Adrenal gland (tissue), 12 donors: ENCODE data around the gene POGK. TPM values are rescaled to one million over a fixed set of nuclear protein-coding genes. Genes with fewer than 3 reads are reported as not detected.

Source experiments
- DNase-seq, 7 donors: peaks; one replicate each; pipeline ENCODE4 v3.0.0-alpha.2; 2019 to 2020
- H3K27ac ChIP-seq, 5 donors: fragments of 200-600 bp; sonication (generic) in 4 of 5; 1 replicate in 3 of 5; 2 replicates in 2 of 5; pipeline versions ENCODE4 v1.5.1 to v1.8.0; 2016 to 2020; ENCODE audit warnings: mild to moderate bottlenecking in 1 of 5
- H3K27me3 ChIP-seq: fragments of 200-600 bp; 2 replicates; pipeline ENCODE4 v1.8.0; 2021
- H3K36me3 ChIP-seq, 2 donors: fragments of 200-600 bp; replicated peaks in 1 of 2; 1 replicate in 1 of 2; 2 replicates in 1 of 2; pipeline versions ENCODE4 v1.5.1 to v1.8.0; 2018 to 2022
- H3K4me1 ChIP-seq, 2 donors: fragments of 200-600 bp; replicated peaks in 1 of 2; 1 replicate in 1 of 2; 2 replicates in 1 of 2; pipeline versions ENCODE4 v1.5.1 to v1.8.0; 2018 to 2021
- H3K4me3 ChIP-seq, 4 donors: fragments of 200-600 bp; sonication (generic) in 3 of 4; one replicate each; pipeline ENCODE4 v1.5.1; 2016 to 2018
- H3K9me3 ChIP-seq, 3 donors: fragments of 200-600 bp; sonication (generic) in 1 of 3; replicated peaks in 1 of 3; 1 replicate in 2 of 3; 2 replicates in 1 of 3; pipeline versions ENCODE4 v1.5.1 to v1.8.0; 2016 to 2021
- POLR2A ChIP-seq, 2 donors: fragments of 450-650 bp; IDR thresholded peaks; one replicate each; pipeline ENCODE4 v1.6.1; 2017; ENCODE audit warnings: antibody characterized with exemption in 2 of 2, mild to moderate bottlenecking in 2 of 2, moderate library complexity in 1 of 2
- WGBS, 4 donors: extraction: QIAGEN DNeasy Blood & Tissue Kit in 2 of 4; methylation state at CpG; one replicate each; pipeline versions ENCODE4 v1.1.5 to v1.1.7; 2013 to 2017; 5-methylcytosine and 5-hydroxymethylcytosine counted together
- intact Hi-C, 2 donors: fragments of 100-400 bp; cut with DNase I; formaldehyde crosslinking; loops; one replicate each; pipeline versions ENCODE4 v1.14.1 to v1.15.0; 2022 to 2023
- polyA plus RNA-seq, 3 donors: library from polyadenylated mRNA; stranded (reverse); fragments of 200-250 nt in 2 of 3; fragments of 350-450 nt in 1 of 3; fragmentation: Illumina TruSeq in 1 of 3; extraction: RNeasy Lipid Tissue Mini Kit (QIAGEN cat#74804) in 1 of 3; gene quantifications; one replicate each; pipeline ENCODE4 v1.2.3, GENCODE V29; 2013 to 2014
- total RNA-seq, 9 donors: library from RNA; depleted of rRNA in 4 of 9; stranded (reverse); fragments of >200 nt in 4 of 9; fragments of 120-200 nt in 1 of 9; fragmentation: NEBNext Ultra II Directional in 1 of 9; extraction: Animal tissue kit (Norgen Biotek cat#: 25700) in 1 of 9; gene quantifications; one replicate each; pipeline versions ENCODE4 v1.1.0 to v1.2.4, GENCODE V29; 2013 to 2023
- TF ChIP-seq, protein P1 (sequence below), 6 experiments: fragments of 450-650 bp in 4 of 6; fragments of 200-600 bp in 2 of 6; sonication (generic) in 1 of 6; IDR thresholded peaks; 1 replicate in 5 of 6; 2 replicates in 1 of 6; pipeline versions ENCODE4 v1.5.1 to v1.8.0; 2016 to 2021; ENCODE audit warnings: antibody characterized with exemption in 6 of 6, mild to moderate bottlenecking in 2 of 6, moderate library complexity in 1 of 6
- donor health status: healthy with polysubstance abuse.
- donor health status: Bipolar disorder and iron deficiency.
- donor health status: DM: yes; HTN: yes; CAD: no.
- donor health status: DM: no; HTN: no; CAD: no.
- donor health status: DM: no; HTN: no; CAD: no.
- donor health status: DM: yes; HTN: yes; CAD: no.

Gene POGK
- total and polyA plus RNA-seq, 12 donors: 7.3 to 31.1 (median 19.5) TPM

DNA sequence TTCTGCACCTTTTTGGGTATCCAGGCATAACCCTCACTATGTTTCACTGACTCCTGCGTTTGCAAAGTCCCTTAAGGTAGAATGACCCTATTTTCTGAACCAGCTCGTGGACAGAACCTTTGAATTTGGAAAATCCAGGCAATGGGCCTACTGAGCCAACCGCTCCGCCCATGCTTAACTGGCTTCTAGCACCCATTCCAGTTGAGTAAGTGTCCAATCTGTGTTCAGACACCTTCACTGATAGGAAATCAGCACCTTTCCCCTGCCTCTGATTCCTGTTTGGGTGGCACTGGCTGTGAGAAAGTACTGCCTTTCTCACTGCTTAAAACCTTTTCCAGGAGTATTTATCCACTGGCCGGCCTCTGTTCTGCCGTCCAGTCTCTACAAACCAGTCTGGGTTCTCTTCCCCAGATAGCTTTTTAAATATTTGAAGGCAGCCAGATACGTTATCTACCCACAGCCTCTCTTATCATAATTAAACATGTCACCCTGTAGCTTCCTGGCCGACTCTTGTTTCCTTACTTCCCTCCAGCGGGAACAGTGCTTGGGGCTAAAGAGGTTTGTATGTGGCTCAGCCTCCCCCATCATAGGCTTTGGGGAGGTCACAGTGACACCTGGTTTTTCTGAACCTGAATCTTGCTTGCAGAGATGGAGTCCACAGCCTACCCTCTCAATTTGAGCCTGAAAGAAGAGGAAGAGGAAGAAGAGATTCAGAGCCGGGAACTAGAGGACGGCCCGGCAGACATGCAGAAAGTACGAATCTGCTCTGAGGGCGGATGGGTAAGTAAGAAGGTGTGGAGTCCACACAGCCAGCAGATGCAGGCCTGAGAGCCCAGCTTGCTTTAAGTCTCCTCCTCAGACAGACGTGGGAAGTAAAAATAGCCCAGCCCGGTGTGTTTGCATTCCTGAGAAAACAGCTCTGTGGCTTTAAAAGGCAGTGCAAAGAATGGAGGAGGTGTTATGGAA is 1.3 kb downstream of the POGK start:
- H3K9me3 ChIP-seq: no peaks in the 10 kb centered on the region
- 55 to 61% (median 59%) methylated on average over 16 of the region's 16 CpGs for WGBS, 4 donors
- H3K27me3 ChIP-seq: no peaks in the 10 kb centered on the region
- no peak for DNase-seq
- peaks cover 33 to 45% of the 10 kb centered on the region in 2 donors for H3K4me1 ChIP-seq
- H3K36me3 ChIP-seq: peaks cover 0 to 35% of the 10 kb centered on the region in 2 donors
- intact Hi-C loops: no loop called here
- H3K4me3 ChIP-seq: peak overlapping the region; percentile 16 to 95 (median 36)
- TF ChIP-seq POLR2A (IDR thresholded peaks at IDR 0.05): no peak
- TF ChIP-seq, protein P1, sequence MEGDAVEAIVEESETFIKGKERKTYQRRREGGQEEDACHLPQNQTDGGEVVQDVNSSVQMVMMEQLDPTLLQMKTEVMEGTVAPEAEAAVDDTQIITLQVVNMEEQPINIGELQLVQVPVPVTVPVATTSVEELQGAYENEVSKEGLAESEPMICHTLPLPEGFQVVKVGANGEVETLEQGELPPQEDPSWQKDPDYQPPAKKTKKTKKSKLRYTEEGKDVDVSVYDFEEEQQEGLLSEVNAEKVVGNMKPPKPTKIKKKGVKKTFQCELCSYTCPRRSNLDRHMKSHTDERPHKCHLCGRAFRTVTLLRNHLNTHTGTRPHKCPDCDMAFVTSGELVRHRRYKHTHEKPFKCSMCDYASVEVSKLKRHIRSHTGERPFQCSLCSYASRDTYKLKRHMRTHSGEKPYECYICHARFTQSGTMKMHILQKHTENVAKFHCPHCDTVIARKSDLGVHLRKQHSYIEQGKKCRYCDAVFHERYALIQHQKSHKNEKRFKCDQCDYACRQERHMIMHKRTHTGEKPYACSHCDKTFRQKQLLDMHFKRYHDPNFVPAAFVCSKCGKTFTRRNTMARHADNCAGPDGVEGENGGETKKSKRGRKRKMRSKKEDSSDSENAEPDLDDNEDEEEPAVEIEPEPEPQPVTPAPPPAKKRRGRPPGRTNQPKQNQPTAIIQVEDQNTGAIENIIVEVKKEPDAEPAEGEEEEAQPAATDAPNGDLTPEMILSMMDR (IDR thresholded peaks at IDR 0.05): no peak
- H3K27ac ChIP-seq: peak overlapping the region in 4 of 5 donors; percentile 45 to 87 (median 70)

DNA sequence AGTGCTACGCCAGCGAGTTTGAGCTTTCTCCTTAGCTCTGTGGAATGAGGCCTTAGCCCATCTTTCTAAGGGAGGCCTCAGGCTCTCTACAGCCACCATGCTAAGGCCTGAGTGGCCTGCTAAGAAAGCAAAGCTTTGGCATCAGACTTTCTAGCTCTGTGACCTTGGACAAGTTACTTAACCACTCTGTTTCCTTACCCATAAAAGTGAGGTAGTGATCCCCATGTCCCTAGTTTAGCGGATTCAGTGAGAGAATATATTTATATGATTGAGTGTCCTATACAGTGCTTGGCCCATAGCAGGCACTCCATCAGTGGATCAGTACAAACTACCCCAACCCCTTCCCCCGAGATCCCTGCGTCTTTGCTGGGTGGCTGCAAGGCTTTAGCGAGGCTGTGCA is 4.0 kb downstream of the POGK start:
- Histone ChIP-seq H3K4me3 (no peak overlapping the region), H3K9me3 (no peaks in the 10 kb centered on the region), H3K4me1 (peaks cover 33 to 53% of the 10 kb centered on the region in 2 donors), H3K27me3 (no peaks in the 10 kb centered on the region), H3K36me3 (peaks cover 0 to 58% of the 10 kb centered on the region in 2 donors), H3K27ac (peak overlapping the region in 3 of 5 donors; percentile 64 to 74 (median 68))
- TF ChIP-seq, protein P1 (IDR thresholded peaks at IDR 0.05): no peak
- no peak for TF ChIP-seq POLR2A (IDR thresholded peaks at IDR 0.05)
- DNase-seq: no peak
- WGBS, 4 donors: 84 to 88% (median 85%) methylated on average over 4 to 6 of the region's 6 CpGs
- intact Hi-C loops: no loop called here

DNA sequence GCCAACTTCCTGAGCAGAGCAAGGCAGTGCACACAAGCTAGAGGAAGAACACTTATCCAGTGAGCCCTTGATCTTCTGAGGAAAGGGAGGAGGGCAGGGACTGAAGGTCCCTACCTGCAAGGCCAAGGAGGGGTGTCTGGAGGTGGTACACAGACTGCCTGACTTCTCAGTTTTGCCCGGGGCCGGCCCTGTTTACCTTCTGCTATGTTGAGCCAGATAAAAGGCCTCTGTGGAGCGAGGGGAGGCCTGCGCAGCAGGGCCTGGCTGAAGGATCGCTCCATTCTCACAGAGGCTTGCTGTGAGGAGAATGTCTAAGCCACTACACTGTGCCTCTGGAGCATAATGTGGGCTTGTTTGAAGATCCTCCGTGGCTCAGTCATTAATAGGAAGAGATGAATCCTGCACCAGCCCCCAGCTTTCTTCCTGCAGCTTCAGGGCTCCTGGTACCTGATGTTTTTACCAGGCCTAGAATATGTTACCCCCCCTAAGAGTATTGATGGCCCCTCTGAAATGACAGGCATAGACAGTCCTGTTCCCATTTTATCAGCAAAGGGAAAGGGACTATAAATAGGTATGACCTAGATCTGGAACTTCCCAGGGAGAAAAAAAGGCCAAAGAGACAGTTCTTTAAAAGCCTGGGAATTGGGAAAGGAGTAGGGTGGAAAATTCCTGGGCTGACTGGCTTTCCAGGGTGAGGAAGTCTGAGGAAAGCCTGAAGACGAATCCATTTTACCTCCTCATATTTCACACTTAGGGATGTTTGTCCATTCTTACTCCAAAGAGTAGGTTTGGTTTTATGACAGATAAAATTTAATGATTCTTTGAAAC is 4.7 kb downstream of the POGK start:
- Histone ChIP-seq H3K27me3 (no peaks in the 10 kb centered on the region), H3K4me3 (no peak overlapping the region), H3K36me3 (peaks cover 0 to 64% of the 10 kb centered on the region in 2 donors), H3K4me1 (peaks cover 33 to 50% of the 10 kb centered on the region in 2 donors), H3K27ac (peak overlapping the region in 4 of 5 donors; percentile 24 to 74 (median 66)), H3K9me3 (no peaks in the 10 kb centered on the region)
- intact Hi-C loops: no loop called here
- no peak for DNase-seq
- 52 to 64% (median 55%) methylated on average over 4 to 7 of the region's 7 CpGs for whole genome bisulfite sequencing, 4 donors
- TF ChIP-seq POLR2A (IDR thresholded peaks at IDR 0.05): no peak
- TF ChIP-seq, protein P1 (IDR thresholded peaks at IDR 0.05): no peak

DNA sequence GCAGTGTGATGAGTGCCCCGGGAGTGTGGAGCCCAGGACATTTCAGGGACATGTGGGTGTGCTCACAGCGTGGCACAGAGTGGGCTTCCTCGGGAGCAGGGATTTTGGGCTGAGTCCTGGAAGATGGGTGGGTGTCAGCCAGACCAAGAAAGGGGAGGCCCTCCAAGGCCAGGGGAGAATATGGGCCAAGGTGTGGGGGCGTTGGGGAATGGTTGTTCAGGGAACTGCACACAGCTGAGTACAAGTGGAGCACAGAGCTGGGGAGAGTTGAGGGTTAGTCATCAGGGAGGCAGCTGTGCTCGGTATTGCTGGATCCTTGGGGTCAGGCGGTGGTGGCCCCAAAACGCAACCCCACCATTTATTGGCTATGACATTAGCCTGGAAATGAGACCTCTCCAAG is 5.5 kb downstream of the POGK start:
- Histone ChIP-seq H3K4me3 (no peak overlapping the region), H3K9me3 (no peaks in the 10 kb centered on the region), H3K36me3 (peaks cover 0 to 72% of the 10 kb centered on the region in 2 donors), H3K4me1 (peaks cover 33 to 50% of the 10 kb centered on the region in 2 donors), H3K27me3 (no peaks in the 10 kb centered on the region), H3K27ac (peak overlapping the region in 4 of 5 donors; percentile 24 to 74 (median 66))
- TF ChIP-seq POLR2A (IDR thresholded peaks at IDR 0.05): no peak
- TF ChIP-seq, protein P1 (IDR thresholded peaks at IDR 0.05): no peak
- 48 to 58% (median 53%) methylated on average over 7 of the region's 7 CpGs for WGBS, 4 donors
- intact Hi-C loops: no loop called here
- no peak for DNase-seq
